ENCODE results near the gene CRYBA4.

DNA sequence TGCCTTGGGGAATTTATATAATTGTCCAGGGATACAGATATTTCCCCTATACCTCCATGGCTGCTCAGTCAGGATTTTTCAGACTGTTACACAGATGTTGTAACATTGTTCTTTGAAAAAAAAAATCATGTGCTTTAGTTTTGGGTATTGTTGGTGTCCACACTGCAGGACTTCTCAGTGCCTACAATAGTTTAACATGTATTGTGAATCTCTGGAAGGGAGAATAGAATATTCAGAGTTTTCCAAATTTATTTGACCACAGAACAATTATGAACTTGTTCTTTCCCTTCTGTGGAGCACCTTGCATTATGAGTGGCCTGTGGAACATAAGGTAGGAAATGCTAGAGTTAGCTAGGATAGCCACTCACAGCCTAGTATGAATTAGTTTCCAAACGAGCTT, 14.5 kb downstream of the CRYBA4 start:
- TF ChIP-seq, protein P1, sequence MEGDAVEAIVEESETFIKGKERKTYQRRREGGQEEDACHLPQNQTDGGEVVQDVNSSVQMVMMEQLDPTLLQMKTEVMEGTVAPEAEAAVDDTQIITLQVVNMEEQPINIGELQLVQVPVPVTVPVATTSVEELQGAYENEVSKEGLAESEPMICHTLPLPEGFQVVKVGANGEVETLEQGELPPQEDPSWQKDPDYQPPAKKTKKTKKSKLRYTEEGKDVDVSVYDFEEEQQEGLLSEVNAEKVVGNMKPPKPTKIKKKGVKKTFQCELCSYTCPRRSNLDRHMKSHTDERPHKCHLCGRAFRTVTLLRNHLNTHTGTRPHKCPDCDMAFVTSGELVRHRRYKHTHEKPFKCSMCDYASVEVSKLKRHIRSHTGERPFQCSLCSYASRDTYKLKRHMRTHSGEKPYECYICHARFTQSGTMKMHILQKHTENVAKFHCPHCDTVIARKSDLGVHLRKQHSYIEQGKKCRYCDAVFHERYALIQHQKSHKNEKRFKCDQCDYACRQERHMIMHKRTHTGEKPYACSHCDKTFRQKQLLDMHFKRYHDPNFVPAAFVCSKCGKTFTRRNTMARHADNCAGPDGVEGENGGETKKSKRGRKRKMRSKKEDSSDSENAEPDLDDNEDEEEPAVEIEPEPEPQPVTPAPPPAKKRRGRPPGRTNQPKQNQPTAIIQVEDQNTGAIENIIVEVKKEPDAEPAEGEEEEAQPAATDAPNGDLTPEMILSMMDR (conservative IDR thresholded peaks at IDR 0.05; ENCODE audit: low read depth, low read length): no peak
- TF ChIP-seq EZH2 (IDR thresholded peaks at IDR 0.05; ENCODE audit: low read length, unreplicated experiment) (no peak), EZH2phosphoT487 (IDR thresholded peaks at IDR 0.05; ENCODE audit: borderline replicate concordance, low read length) (no peak)

Data from PC-3 (cell line).